NCI-H2171 (cell line): ENCODE data around the gene POC1A.
A peak's percentile ranks its signal among the peaks of the same experiment; 100 is the strongest.

ENCODE experiments used
- DNase-seq: peaks from one replicate; lab custom pipeline; 2025; lab: John Stamatoyannopoulos, UW

Gene POC1A

DNA sequence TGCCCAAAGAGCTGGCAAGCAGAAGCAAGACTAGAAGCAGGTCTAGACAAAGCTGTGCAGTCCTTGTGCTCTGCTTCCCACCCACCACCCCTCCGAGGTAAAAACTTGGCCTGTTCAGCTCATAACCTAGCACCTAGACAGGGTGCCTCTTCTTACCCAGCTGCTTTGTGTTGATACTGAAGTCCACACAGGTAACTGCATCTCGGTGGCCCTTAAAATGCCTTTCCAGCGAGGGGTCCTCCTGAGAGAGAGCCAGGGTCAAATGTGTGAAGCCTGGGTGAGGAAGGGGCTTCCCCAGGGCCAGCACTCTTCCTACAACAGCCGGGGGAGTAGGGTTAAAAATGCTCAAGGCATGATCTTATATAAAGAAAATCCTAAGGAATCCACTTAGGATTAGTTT, 3.4 kb downstream of the POC1A start:
- DNase-seq = no peak

DNA sequence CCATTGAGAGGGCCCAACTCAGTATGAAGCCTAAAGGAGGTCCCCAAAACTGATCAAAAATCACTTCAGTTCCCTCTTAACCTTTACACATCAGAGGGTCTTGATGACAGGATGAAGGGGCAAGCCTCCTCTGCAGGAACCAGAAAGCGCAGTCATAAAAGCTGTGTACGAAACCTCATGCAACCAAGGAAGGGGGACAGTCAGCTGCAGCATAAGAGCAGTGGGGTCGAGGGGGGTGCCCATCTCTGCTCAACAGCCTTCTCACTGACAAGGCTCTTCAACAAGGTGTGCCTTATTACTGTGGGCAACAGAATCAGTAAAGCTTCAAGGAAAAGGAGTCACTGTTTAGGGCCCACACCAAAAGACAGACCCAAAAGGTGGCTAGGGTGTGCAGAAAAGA, 3.9 kb downstream of the POC1A start:
- DNase-seq = no peak

DNA sequence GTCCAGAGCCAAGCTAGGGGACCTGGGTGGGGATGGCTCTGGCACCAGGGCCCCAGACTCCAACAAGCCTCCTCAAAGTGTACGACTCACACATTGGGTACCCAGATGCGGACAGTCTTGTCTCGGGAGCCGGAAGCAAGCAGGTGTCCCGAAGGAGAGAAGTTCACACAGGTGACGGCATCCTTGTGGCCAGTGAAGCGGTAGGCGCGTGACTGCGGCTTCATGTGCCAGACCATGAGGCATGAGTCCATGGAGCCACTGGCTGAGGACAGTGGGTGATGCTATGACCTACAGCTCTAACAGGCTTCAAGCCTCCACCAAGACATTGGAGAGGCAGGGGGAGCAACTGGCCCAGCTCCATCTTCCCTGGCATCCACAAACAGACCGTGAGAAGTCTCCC, 4.5 kb downstream of the POC1A start:
- DNase-seq = no peak

DNA sequence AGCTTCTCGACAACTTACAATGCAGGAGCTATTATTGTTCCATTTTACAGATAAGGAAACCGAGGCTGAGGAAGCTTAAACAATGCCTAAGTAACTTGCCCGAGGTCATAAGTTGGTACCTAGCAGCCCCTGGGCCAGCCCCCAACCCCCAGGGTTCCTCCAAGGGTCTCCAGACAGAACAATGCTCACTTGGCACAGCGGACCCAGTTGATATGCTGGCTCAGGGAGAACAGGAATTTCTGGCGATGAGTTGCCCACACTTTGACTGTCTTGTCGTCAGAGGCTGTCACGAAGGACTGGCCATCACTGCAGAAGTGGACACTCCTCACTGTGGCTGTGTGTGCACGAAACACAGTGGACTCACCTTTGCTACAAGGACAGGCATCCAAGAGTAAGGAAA, 5.2 kb downstream of the POC1A start:
- no peak for DNase-seq

DNA sequence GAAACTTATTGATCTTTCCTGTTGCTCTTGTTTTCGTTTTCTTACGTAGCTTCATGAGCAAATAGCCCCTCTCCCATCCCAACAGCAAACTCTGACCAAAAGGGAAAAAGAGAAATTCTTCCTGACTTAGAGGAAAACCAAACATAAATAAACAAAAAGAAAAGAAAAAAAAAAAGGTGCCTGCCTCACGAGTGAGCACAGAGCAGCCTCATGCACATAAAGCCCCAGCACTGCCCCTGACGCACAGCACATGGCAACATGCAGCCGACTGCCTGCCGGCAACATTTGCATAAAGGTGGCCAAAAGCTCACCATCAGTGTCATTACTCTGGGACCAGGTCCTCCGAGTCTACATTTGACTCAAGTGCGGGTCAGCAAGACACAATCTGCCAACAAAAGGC, 6.4 kb downstream of the POC1A start:
- no peak for DNase-seq

DNA sequence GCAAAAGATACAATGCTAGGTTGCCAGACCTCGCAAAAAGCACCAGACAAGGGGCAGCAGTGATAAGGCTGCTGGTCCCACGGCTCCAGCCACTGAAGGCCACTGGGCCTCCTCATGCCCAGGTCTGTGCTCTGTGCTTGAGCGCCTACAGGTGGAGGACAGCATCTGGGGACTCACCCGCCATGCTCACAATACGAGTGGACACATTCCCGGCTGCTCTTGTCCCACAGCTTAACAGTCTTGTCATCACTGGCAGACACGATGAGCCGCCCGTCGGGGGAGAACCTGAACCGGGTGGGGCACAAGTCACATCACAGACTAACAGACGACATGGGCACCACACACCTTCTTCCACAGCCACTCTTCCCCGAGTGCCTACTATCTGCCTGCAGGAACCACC, 7.4 kb downstream of the POC1A start:
- DNase-seq = no peak

DNA sequence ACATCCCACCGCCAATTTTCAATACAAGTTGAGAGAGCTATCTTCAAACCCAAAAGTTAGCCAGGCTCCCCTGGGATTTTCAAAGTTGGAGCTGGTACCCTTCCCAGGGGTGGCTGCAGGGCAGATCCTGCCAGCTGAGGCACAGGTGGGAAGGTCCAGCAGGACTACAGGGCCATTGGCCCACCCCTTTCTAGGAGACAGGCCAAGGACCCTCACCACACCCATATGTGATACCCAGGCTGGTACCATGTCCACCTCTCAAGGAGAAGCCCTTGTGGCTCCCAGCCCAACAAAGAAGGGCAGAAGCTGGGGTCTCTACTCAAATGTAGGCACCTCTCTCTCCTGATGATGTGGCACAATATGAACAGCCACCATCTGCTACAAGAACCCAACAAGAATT, 8.0 kb downstream of the POC1A start:
- no peak for DNase-seq

DNA sequence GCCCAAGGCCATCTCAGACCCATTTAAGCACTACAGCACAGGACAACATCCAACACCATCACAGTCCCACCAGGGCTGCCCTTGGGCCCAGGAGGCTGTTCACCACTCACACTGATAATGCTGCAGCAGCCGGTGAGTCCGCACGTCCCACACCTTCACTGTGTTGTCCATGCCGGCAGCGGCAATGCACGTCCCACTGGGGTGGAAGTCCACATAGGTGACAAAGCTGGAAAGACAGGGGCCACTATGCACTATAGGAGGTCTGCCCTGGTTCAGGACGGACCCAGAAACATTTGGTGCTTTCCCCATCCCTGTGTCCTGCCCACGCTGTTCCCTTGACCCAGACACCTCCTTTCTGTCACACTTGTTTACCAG, 8.5 kb downstream of the POC1A start:
- no peak for DNase-seq

DNA sequence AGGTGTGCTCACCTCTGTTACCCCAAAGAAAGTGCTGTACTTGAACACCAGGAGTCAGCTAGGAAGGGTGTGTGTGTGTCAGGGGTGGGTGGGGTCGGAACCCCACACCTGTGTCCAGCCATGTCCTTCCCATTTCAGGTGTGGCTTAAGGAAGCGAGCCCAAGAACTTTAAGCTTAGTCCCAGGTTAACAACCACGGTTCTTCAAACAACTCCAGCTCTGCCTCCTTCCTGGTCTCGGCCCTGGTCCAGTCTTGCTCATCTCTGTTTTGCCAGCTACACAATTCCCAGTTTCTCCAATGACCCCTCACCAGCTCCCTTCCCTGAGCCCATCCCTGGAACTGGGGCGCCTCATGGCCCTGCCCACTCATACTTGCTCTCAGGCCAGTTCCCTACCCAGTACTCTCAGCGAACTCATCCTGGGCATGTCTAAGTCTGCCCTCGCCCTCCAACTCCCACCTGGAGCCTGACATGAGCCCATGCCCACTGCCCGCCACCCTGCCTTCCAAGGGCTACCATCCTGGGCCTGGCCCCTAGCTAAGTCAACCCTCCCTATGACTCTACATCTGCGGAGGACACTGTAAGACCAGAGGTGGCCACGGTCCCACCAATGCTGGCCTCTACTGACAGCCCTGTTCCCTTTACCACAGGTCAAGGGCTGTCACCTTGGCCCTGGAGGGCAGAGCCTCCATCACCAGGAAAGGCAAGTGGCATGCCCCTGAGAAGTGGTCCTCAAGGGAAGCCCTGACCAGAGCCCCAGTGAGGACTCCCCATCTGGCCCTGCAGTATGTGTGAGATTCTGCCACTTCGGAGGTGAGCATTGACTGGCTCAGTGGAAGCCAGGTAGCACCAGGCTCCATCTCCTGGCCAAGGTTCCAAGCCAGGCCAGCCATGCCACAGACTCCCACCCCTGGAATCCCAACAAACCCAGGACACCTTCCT, 9.2 kb downstream of the POC1A start:
- DNase-seq = no peak

DNA sequence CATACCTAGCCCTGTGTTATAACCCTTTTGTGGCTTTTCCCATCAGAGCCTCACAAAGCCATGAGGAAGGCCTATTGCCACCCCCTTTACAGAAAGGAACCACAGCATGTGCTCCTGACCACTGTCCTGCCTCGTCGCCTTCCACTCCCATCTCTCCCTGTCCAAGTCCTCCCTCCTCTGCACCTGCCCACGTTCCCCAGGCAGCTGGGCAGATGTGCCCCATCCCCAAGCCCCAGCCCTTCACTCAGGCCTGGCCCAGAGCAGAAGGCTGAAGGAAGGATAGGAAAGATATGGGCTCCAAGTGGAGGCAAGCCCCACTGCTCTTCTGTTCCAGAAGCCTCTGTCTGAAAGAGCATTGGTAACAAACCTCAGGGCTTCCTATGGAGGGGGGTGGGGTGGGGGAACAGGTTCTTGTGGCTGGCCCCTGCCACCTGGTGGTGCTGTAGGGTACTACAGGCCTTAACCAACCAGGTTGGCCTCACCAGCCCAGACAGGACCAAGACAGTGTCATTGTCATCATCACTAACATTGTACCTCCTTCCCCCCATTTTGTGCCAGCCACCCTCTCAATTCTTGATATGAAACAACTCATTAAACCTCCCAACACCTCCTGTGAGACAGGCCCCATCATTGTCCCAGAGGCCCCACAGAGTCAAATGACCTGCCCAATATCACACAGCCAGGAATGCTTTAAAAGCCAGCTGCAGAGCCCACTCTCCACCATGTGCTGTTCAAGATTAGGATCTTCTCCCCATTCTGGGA, 10.0 kb downstream of the POC1A start:
- peak; percentile 22 for DNase-seq

DNA sequence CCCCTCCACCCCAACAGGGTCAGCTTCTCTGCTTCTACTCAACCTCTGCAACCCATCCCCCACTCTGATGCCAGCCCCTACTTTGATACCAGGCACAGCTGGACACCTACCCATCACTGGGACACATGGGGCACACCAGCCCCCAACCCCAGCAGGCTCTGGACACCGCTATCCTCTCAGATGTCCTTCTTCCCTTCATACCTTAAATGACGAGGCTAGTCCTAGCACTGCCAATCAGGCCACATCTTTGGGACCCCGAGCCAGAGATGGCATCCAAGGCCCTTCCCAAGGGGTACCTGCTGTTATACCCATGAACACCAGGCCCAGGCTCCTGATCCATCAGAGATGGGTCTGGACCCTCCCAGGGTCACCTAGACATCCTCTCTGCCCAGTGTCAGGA, 10.6 kb downstream of the POC1A start:
- DNase-seq = no peak

DNA sequence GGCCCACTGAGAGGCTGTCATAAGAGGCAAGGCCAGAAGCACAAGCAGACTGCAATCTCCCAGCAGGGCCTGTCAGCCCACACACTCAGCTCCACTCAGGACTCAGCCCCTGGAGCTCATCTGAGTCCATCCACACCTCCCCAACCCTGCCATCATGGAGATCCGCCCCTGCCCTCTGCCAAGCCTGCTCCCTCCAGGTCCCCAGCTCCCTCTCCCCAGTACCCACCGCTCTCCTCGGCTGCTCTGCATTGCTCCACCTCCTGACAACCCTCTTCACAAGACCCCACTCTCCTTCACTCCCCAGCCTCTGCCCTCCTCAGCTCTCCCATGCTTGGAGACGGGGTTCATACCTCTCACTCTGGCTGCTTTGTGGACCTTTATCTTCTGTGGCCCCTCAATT, 11.1 kb downstream of the POC1A start:
- no peak for DNase-seq

DNA sequence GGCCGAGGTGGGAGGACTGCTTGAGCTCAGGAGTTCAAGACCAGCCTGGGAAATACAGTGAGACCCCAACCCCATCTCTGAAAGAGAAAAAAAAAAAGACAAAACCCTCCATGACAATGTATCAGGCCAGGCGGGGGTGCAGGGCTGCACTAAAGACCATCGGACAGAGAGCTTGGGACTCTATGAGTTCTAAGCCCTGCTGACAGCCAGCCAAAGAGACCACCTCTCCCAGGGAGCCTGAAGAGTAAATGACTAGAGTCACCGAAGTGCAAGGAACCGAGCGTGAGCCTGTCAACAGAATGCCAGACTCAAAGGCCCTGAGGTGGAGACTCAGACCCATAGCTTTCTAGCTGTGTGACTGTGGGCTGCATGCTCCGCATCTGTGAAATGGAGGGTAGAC, 12.5 kb downstream of the POC1A start:
- DNase-seq = no peak

DNA sequence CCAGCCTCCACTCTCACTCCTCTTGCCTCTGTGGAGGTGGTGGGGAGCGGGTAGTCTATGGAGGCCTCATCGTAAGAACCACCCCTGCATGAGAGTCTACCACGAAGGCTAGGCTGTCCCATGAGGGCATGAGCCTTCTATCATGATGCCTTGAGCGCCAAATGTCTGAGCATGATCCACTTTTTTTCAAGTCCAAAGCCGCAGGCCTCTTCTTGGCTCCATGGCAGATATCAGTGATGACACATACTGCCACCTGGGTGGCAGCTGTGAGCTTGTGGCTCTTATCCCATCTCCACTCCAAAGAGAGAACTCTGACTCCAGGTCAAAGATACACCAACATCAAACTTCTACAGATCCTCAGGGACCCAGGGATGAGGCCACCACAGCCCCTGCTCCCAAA, 13.5 kb downstream of the POC1A start:
- no peak for DNase-seq

DNA sequence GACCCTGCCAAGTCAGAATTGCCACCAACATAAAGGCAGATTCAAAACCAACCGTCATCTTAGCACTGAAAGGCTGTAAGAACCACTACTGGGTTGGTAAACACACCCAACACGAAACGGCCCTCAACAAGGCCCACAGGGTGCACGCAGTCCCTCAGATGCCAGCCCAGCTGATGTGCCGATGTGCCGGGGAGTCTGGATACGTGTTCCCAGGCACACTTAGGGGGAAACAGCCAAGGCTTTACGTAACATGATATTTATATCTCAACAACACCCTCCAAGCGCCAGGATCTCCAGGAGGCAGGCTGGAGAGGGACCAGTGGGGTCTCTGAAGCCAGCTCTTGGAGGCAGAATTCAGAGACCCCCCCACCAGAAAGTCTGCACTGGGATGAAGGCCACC, 14.2 kb downstream of the POC1A start:
- no peak for DNase-seq

DNA sequence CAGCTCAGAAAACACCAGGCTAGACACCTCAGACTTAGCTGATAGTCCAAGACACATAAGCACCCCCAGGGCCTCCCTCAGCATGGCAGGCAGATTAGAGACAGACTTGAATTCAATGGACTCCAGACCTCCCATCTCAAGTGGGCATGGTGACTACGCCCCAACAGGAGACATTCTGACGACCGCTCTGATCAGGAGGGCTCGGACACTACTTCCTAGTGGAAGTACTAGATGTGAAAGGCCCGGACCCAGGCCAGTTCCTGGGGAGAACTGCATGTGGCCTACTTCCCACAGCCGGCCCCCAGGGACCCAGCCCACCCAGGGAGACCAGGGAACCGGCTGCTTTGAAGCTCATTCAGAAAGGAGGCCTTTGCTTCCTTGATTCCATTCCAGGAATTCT, 16.9 kb downstream of the POC1A start:
- no peak for DNase-seq

DNA sequence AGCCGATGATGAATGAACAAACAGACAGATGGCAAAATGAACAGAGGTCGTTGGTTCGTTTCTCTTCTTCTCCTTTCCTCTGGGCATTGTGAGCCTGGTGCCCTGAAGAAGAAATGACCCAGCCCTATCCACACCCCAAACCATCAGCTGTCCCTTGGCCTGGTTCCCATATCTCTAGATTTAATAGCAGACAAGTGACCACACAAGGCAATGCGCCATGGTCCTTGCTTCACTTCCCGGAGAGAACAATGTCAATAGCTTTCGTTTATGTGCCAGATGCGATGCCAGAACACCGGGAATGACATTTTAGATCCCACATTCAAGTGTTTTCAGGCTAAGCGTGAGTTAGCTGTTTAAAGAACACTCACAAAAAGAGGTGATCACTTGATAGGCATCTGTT, 17.7 kb downstream of the POC1A start:
- no peak for DNase-seq

DNA sequence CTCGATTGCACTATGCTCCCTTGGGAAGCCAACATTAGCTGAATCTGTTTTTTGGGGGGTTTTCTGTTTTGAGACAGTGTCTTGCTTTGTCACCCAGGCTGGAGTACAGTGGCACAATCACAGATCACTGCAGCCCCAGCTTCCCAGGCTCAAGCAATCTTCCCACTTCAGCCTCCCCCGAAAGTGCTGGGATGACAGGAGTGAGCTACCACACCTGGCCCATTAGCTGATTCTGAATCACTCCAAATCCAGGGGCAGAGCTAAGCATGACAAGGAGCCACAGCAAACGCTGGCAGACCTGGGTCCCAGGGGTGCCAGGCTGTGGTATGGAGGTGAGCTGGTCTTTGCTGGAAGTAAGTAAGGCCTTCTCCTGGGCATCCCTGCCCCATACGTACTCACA, 18.9 kb downstream of the POC1A start:
- no peak for DNase-seq

DNA sequence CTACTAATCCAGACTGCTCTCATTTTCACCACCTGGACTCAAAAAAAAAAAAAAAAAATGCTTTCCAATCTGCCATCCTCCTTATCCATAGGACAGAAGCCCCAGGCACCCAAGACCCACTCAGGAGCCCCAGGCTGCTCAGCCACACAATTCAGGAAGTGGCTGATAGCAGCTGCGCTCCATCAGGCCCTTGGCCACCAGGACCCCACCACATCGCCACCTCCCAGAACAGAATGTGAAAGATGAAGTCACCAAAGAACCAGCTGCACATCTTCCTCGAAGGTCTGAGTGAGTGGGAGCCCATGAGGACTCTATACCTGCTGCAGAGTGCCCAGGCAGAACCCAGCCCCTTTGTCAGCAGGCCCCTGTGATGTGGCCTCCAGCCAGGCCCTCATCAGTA, 19.5 kb downstream of the POC1A start:
- DNase-seq = no peak

DNA sequence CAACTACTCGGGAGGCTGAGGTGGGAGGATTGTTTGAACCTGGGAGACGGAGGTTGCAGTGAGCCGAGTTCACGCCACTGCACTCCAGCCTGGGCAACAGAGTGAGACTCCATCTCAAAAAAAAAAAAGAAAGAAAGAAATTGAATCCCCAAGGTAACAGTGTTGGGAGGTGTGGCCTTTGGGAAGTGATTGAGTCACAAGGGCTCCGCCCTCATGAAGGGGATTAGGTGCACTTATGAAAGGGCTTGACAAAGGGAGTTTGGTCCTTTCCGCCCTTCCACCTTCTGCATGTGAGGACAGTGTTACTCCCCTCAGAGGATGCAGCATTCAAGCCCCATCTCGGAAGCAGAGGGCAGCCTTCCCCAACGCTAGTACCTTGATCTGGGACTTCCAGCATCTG, 21.3 kb downstream of the POC1A start:
- DNase-seq = no peak

DNA sequence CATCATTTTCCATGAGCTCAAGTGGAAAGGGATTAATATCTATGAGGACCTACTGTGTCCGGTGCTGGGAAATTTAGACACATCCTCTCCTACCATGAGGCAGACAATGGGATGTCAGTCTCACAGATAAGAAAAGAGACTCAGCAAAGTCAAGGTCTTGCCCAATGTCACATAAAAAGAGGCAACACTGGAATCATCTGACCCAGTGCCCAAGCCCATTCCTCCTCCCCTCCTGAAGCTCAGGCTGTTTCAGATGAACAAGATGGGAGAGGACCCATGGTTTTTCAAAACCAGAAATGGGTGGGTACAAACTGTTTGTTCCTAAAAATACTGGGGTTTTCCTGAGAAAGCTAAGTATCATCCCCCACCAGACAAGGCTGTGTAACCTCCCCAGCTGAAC, 22.2 kb downstream of the POC1A start:
- no peak for DNase-seq

DNA sequence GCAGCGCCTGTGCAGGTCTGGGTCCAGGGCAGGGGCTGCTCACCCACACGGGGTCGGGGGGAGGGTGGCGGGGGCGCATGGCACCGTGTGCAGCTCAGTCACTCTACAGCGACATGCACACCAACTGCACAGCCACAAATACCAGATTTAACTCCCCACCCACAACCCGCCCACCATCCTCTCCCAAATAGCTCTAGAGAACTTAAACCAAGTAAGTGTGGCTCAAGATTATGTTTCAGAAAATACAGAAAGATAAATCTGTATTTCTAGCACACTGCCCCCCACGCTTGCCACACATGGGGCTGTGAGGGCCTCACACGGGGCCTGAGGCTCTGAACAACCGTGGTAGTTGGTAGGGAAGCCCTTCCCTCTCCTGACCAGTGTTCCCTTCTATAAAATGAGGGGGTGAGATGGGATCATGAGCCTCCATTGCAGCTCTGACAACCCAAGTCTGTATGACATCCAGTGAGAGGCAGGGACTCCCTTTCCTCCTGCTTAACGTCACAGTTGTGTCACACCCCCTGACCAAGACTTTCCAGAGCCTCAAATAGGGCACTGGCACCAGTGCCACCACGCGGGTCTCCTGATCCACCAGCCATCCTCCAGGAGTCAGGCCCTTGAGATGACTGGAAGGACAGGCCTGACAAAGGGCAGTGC, 23.1 kb downstream of the POC1A start:
- no peak for DNase-seq

DNA sequence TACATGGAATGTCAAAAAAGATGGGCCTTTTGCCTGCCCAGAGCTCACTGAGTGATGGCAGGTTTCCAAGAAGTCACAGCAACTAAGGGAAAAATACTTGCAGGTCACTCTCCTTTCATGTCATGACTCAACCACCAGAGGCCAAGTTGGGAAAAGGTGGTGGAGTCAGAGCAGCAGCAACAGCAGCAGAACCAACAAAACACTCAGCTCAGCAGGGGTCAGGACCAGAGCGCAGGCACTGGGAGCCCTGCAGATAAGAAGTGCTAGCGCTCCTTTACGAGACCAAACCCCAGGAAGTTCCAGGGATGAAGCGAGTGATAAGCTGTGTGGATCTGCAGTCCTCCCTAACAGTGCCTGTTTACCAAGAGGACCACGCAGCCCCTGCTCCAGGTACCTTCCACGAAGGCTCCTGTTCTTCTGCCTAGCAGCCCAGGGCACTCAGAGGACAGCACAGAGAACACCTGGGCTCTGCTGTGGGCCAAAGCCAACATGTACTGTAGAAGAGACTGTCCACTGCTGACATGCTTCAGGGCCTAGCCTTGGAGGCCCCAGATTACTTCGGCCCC, 26.0 kb downstream of the POC1A start:
- DNase-seq = no peak
